Measurements from ENCODE around the gene FCGR3B. TPM values are rescaled to one million over a fixed set of nuclear protein-coding genes. Genes with fewer than 3 reads are reported as not detected.
"Not testable (repeated sequence)": the region's sequence is repeated elsewhere in the genome, so short reads cannot be mapped to it uniquely, and the experiment has no call there.

The FCGR3B gene
- total and polyA plus RNA-seq, 8 donors = 0.50 to 2.4 (median 1.2) TPM; not detected in 3

DNA sequence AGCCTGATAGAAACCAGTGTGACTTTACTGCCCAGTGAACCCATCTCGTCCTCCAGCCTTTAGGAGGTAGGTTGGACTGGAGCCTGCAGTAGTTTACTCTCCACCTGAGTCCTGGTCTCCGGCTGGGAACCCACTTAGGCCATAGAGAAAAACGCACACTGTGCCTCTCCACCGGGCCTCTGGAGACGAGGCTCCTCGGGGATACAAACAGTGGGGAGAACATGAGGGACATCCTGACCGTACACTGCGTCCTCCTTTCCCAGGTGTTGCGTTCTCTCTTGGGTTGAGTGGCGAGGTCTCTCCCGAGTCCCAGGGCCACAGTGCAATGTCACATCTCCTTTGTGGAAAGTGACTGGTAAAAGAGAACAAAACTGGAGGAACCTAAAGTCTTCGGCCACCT lies 26.0 kb downstream of the FCGR3B start:
- H3K9me3 ChIP-seq; H3K27ac ChIP-seq; H3K4me1 ChIP-seq; intact Hi-C loops (cut with DNase I; ENCODE audit: low total_unique reads); DNase-seq; H3K4me3 ChIP-seq; H3K36me3 ChIP-seq: not testable (repeated sequence)
- peaks cover 0 to 25% (median 0%) of the 10 kb centered on the region in 3 donors for H3K27me3 ChIP-seq
- 96 to 99% (median 97%) methylated on average over 6 to 12 of the region's 12 CpGs; no CpG with 5 or more reads in 1 of the 5 donors for WGBS, 5 donors

- H3K9me3 ChIP-seq; H3K27ac ChIP-seq; H3K4me3 ChIP-seq; H3K27me3 ChIP-seq; intact Hi-C loops (cut with DNase I; ENCODE audit: low total_unique reads); DNase-seq; H3K36me3 ChIP-seq: not testable (repeated sequence)
- peaks cover 0 to 14% (median 3%) of the 10 kb centered on the region in 4 donors for H3K4me1 ChIP-seq
- 83 to 100% (median 92%) methylated on average over 3 of the region's 3 CpGs for WGBS, 5 donors
Observed at GRCh38 chr1:161597077-161597476, 33.9 kb downstream of the FCGR3B start.

DNA sequence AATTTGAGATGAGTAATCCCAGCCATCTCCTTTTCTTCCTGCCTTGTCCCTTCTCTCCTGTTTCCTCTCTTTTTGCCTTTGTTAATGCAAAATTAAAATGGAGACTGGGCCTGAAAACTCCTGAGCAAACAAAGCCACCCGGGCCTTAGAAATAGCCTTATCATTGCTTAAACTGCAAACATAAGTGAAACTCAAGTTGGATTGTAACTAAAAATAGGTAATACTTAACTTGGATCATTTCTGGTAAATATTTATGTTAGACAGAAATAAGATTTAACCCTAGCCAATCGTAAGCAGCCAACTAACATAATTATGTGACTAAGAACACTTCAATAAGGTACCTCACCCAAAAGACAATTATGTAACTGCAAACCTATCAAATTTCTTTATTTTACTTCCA lies 35.4 kb downstream of the FCGR3B start:
- peaks cover 0 to 14% (median 3%) of the 10 kb centered on the region in 4 donors for H3K4me1 ChIP-seq
- H3K9me3 ChIP-seq; H3K27me3 ChIP-seq; intact Hi-C loops (cut with DNase I; ENCODE audit: low total_unique reads); H3K4me3 ChIP-seq; H3K36me3 ChIP-seq: not testable (repeated sequence)
- WGBS, 5 donors = 0 to 42% (median 30%) methylated on average over 1 to 2 of the region's 2 CpGs
- DNase-seq = peak in 1 of 2 donors; percentile 39
- peak overlapping the region; percentile 14 to 84 (median 76) for H3K27ac ChIP-seq

GRCh38 chr1:161595173-161595572 lies 35.8 kb downstream of the FCGR3B start:
- WGBS, 5 donors = 34 to 70% (median 36%) methylated on average over 1 to 2 of the region's 2 CpGs
- H3K27me3 ChIP-seq; H3K4me3 ChIP-seq; H3K9me3 ChIP-seq; DNase-seq; H3K36me3 ChIP-seq; intact Hi-C loops (cut with DNase I; ENCODE audit: low total_unique reads): not testable (repeated sequence)
- H3K4me1 ChIP-seq = peaks cover 0 to 14% (median 3%) of the 10 kb centered on the region in 4 donors
- H3K27ac ChIP-seq = peak overlapping the region; percentile 14 to 84 (median 76)

DNA sequence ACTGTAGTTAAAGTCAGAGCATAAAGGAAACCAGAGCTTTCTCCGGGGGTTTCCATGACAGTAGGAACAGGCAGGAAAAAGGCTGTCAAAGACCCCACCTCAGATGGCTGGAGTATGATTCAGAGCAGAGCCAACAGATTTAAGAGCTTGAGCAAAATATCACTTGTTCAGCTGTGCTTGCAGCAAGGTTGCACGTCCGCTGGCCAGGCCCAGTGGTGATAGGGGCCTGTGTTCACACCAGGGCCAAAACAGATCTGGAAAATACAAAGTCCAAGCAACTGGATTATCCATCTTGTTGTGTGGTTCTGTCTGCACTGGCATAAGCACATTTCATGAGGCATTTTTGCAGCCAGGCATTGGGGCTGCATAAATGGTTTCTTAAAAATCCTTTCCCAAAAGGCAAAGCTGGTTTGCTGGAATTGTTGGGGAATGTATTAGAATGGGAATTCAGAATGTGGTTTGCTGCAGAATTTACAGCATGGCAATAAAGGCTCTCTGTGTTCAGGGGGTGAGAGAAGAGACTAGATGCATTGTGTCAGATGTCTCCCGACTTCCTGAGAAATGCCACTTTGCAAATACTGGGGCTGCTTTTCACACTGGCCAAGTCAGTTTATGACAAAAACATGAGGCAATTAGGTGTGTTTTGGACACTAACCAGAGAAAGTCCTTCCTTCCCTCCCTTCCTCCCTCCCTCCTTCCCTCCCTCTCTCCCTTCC lies 36.5 kb downstream of the FCGR3B start:
- Histone ChIP-seq H3K4me1 (peaks cover 0 to 14% (median 3%) of the 10 kb centered on the region in 4 donors), H3K27ac (peak overlapping the region in 1 of 5 donors; percentile 44)
- H3K9me3 ChIP-seq; DNase-seq; intact Hi-C loops (cut with DNase I; ENCODE audit: low total_unique reads); H3K36me3 ChIP-seq; H3K4me3 ChIP-seq; H3K27me3 ChIP-seq: not testable (repeated sequence)
- WGBS, 5 donors = 49 to 78% (median 60%) methylated on average over 1 to 4 of the region's 4 CpGs

- H3K27me3 ChIP-seq; intact Hi-C loops (cut with DNase I; ENCODE audit: low total_unique reads); H3K27ac ChIP-seq; H3K4me3 ChIP-seq; DNase-seq; H3K9me3 ChIP-seq; H3K36me3 ChIP-seq: not testable (repeated sequence)
- WGBS, 5 donors = 79 to 91% (median 84%) methylated on average over 6 to 11 of the region's 11 CpGs
- H3K4me1 ChIP-seq = peaks cover 0 to 14% (median 3%) of the 10 kb centered on the region in 4 donors
Observed at GRCh38 chr1:161593092-161593755, 37.8 kb downstream of the FCGR3B start.

DNA sequence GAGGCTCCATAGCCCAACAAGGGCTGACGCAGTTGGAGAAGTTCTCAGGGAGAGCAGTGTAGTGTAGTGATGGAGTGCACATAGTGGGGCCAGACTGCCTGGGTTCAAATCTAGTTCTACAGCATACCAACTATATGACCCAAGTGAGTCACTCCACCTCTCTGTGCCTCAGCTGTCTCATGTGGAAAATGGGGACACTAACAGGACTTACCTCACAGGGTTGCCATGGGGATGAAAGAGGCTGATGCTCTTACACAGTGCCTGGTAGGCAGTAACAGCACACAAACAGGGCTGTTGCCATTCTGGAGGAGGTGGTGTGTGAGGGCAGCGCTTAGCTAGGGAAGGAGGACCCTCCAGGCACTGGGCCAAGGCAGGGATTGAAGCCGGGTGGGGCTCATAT lies 38.4 kb downstream of the FCGR3B start:
- H3K4me1 ChIP-seq = peaks cover 0 to 14% (median 3%) of the 10 kb centered on the region in 4 donors
- WGBS, 5 donors = 0 to 52% (median 23%) methylated on average over 2 of the region's 3 CpGs; no CpG with 5 or more reads in 1 of the 5 donors
- H3K4me3 ChIP-seq; H3K9me3 ChIP-seq; H3K27me3 ChIP-seq; intact Hi-C loops (cut with DNase I; ENCODE audit: low total_unique reads); H3K27ac ChIP-seq; DNase-seq; H3K36me3 ChIP-seq: not testable (repeated sequence)

GRCh38 chr1:161589920-161590319 lies 41.1 kb downstream of the FCGR3B start:
- WGBS, 5 donors = 43 to 88% (median 59%) methylated on average over 1 of the region's 6 CpGs
- H3K9me3 ChIP-seq; H3K4me3 ChIP-seq; H3K4me1 ChIP-seq; DNase-seq; H3K27me3 ChIP-seq; intact Hi-C loops (cut with DNase I; ENCODE audit: low total_unique reads); H3K27ac ChIP-seq; H3K36me3 ChIP-seq: not testable (repeated sequence)

DNA sequence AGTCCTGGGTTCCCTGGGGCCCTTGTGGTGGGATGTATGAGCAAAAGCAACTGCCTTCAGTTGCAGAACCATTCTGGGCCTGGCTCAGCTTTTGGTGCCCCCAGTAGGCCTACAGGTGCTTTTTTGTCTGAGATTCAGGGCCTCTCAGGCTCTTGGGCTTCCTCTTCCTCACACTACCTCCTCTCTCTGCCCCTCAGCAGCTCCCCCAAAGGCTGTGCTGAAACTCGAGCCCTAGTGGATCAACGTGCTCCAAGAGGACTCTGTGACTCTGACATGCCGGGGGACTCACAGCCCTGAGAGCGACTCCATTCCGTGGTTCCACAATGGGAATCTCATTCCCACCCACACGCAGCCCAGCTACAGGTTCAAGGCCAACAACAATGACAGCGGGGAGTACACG lies 41.6 kb downstream of the FCGR3B start:
- DNase-seq; intact Hi-C loops (cut with DNase I; ENCODE audit: low total_unique reads); H3K4me3 ChIP-seq; H3K27ac ChIP-seq; H3K9me3 ChIP-seq; H3K27me3 ChIP-seq; H3K36me3 ChIP-seq; H3K4me1 ChIP-seq: not testable (repeated sequence)
- WGBS, 5 donors = 69 to 93% (median 84%) methylated on average over 6 to 8 of the region's 8 CpGs; no CpG with 5 or more reads in 1 of the 5 donors

DNA sequence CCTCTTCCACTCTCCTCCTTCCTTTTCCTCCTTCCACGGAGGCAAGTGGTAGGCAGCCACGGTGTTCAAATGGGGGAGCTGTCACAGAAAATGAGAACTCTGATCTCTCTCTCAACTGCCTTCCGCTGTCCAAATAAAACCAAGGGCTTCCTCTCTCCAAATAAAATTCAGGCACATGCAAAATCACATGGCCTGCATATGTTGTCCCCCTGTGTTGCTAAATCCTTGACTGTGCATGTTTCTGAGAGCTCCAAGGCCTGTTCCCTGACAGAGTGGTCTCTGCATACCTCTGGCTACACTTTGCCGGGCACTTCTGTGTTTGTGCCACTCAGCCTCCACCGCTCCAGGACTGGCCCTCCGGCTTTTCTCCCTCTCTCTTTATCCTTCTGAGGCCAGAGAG lies 42.4 kb downstream of the FCGR3B start:
- H3K4me3 ChIP-seq; H3K36me3 ChIP-seq; H3K27me3 ChIP-seq; H3K27ac ChIP-seq; DNase-seq; H3K9me3 ChIP-seq; H3K4me1 ChIP-seq; intact Hi-C loops (cut with DNase I; ENCODE audit: low total_unique reads): not testable (repeated sequence)
- no CpG with 5 or more reads among the region's 6 CpGs for WGBS, 5 donors

DNA sequence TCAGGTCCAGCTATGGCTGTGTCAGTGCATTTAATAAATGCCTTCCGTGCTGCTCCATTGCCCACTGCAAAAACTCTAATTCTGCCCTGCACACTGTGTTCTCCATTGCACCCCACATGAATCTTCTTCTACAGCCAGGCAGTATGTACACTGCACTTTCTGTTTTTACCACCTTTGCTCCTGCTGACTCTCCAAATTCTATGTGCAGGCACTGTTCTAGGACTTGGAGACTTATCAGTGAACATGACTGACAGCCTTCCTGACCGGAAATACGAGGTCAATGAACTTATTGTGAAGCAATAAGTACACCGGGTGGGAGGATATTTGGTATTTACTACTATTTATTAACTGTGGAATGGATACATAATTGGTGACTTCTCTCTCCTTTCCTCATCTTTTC lies 48.1 kb downstream of the FCGR3B start:
- H3K9me3 ChIP-seq; H3K4me3 ChIP-seq; DNase-seq; H3K36me3 ChIP-seq; H3K27ac ChIP-seq; H3K4me1 ChIP-seq; H3K27me3 ChIP-seq; intact Hi-C loops (cut with DNase I; ENCODE audit: low total_unique reads): not testable (repeated sequence)
- no CpG with 5 or more reads among the region's 4 CpGs for WGBS, 5 donors

DNA sequence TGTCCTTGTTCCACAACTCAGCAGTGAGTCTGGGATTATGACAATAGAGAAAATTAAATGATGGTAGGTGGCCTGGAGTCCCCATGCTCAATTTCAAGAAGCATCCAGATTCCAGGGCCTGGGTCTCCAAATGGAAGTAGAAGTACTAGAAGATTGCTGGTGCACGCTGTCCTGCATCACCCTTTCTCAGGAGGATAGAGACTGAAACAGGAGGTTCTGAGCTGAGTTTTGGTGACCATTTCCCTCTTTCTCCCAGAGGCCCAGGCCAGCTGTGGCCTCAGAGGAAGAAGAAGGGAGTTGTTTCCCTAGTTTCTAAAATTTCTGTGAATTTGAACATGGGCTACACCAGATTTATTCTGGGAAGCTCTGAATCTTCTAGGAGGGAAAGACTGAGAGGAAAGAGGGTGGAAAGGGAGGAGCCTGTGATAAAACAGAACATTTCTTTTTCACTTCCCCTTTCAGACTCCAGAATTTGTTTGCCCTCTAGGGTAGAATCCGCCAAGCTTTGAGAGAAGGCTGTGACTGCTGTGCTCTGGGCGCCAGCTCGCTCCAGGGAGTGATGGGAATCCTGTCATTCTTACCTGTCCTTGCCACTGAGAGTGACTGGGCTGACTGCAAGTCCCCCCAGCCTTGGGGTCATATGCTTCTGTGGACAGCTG lies 50.0 kb downstream of the FCGR3B start:
- H3K36me3 ChIP-seq; H3K4me3 ChIP-seq; H3K4me1 ChIP-seq; H3K27ac ChIP-seq; DNase-seq; intact Hi-C loops (cut with DNase I; ENCODE audit: low total_unique reads); H3K9me3 ChIP-seq; H3K27me3 ChIP-seq: not testable (repeated sequence)
- no CpG with 5 or more reads among the region's 4 CpGs for WGBS, 5 donors

Measured in stomach (tissue), 9 donors.